Measurements from ENCODE around the gene THAP3. TPM values are rescaled to one million over a fixed set of nuclear protein-coding genes. Genes with fewer than 3 reads are reported as not detected.
A peak's percentile ranks its signal among the peaks of the same experiment; 100 is the strongest.

THAP3 gene
- total RNA-seq, 1 experiment from 2014 or later: 20.8 TPM

DNA sequence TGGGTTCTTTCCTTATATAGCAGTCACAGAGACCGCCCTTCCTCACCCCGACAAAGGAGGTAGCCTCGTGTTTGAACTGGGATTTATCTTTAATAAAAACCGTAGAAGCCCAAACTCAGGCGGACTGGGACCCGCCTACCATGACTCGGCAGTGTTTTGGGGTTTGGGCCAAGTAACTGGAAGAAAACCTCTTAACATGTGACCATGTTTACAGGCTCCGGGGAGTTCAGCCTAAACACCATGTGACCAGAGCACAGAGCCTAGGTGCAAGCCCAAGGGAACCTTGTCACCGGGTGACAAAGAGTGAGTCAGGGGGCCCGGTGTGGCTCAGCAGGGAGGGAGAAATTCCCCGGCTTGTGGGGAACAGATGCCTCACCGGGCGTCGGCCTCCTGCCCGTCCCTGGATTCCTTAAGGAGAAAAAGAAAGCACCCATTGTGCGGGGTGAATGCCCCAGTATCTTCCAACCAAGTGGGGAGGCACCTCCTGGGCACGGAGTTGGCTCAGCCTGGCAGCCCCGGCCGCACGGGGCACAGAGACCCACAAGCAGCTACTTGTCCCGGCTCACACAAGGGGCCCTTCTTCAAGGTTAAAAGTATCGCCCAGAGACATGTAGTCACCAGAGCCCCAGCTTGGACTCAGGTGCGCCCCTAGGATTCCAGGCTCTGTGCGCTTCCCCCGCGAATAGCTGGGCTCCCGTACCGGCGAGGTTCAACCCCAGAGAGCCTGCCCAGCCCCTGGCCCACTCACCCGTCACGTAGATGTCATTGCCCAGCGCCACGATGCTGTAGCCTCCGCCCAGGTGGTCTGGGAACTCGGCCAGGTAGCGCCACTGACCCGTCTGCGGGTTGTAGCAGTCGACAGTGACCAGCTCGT lies 23.4 kb upstream of the THAP3 start:
- in situ Hi-C loops (cut with HindIII; ENCODE audit: low pct_unique_long_range_greater_than_20kb, low sequenced_read_pairs): no loop called here
- DNase-seq (ENCODE audit: low read depth, low spot score): peak; percentile 72

DNA sequence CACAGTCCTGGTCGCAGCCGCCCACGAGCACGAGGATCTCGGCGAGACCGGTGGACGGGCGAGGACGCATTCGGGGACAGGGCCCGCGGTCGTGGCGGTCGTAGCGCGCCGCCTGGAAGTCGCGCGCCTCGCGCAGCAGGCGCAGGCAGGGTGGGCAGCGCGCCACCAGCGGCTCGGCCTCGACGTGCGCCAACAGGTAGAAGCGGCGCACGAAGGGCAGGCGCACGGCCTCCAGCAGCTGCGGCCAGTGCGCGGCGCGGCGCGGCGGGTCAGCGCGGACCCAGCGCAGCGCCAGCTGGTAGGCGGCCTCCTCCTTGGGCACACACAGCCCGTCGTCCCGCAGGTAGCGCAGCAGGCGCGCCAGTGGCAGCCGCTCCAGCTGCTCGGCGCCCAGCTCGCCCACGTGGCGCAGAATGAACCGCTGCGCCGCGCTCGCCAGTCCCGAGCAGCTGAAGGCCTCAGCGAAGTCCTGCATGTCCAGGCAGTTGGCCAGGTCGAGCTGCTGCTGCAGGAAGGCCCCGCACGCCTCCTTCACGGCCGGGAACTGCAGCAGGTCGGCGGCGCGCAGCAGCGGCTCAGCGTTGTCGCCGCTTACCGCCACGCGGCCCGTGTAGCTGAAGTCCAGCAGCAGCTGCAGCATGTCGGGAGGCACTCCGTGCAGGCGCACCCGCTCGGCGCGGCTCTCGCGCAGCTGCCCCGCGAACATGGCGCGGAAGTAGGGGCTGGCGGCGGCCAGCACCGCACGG lies 22.6 kb upstream of the THAP3 start:
- no peak for DNase-seq (ENCODE audit: low read depth, low spot score)
- in situ Hi-C loops (cut with HindIII; ENCODE audit: low pct_unique_long_range_greater_than_20kb, low sequenced_read_pairs): no loop called here

DNA sequence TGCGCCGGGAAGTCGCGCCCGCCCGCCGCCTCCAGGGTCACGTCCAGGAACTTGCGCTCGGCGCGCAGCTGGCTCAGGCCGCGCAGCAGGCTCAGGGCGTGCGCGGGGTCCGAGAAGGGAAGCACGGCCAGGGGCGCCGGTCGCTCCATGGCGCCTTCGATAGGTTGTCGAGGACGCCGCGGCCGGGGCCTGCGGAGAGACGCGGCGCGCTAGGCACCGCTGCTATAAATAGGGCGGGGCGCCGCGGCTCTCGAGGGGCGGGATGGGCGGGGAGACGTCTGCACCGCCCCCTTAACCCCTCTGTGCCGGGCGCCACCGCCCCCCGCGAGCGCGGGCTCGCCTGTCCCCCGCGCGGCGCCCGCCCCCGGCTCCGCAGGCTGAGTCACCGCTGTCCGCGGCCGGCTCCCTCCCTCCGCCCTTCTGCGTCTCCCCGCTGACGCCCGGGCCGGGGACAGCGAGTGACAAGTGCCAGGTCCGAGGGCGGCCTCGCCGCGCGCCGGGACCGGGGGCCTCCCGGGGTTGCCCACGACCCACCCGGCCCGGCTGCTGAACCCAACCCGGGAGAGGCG lies 21.9 kb upstream of the THAP3 start, which contains the start of gene KLHL21:
Gene KLHL21, minus strand, starts transcription at position 201 of the 569 bp plus-strand sequence. Its CDS starts 52 bp downstream, at position 149.
- in situ Hi-C loops (cut with HindIII; ENCODE audit: low pct_unique_long_range_greater_than_20kb, low sequenced_read_pairs): no loop called here
- DNase-seq (ENCODE audit: low read depth, low spot score): peak; percentile 86

DNA sequence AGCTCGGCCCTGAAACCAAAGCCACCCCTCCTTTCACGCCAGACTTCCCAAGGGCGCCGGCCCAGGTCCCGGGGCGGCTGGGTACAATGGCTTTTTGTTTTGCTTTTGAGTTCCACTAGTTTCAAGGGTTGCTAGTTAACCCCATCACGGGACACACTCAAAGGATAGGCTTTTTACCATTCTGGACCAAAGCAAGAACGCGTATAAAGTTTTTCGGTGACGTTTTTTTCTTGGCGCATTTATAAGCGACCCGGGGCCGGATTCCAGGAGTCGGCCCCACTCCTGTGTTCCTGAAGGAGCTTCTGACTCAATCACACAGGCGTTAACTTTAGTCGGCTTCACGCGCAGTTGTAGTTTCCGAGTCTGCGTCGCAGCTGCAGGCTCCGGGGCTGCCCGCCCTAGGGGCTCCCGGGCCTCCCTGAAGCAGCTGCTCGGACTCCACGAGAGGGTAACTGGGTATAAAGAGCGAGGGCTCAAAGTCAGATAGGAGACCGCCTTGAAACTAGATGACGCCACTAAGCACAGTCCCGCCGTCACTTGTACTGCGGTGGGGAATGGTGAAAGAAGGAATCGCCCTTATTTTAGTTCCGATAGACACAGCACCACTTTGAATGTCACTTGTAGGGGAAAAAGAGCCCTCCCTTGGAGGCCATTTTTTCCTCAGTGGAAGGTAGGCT lies 21.3 kb upstream of the THAP3 start:
- peak; percentile 98 for DNase-seq (ENCODE audit: low read depth, low spot score)
- in situ Hi-C loops (cut with HindIII; ENCODE audit: low pct_unique_long_range_greater_than_20kb, low sequenced_read_pairs): no loop called here

DNA sequence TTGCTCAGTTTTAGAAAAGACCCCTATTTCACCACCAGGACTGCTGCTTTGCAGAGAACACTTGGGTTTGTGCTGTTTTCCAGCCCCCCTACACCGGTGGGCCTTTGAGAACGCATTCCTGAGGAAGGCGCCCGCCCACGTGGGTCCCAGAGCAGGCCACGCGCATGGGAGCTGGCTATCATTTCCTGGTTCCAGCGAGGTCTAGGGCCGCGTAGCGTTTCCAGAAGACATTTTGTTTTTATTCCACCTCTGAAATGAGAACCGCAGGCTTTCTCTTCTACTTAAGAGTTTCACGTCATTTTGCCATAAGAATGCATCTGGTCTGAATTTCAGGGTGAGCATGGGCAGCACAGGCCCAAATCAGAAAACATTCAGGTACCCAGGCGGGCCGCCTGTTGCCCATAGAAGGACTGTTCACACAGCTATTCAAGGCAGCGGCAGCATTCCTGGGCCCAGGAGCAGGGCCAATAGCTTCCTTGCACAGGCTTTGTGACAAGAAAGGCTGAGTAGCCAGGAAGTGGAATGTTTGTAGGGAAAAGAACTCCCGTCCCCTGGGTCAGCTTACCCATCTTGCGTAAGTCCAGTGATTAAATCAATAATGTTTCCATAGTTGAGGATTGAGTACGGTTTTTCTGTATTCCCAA lies 20.6 kb upstream of the THAP3 start:
- in situ Hi-C loops (cut with HindIII; ENCODE audit: low pct_unique_long_range_greater_than_20kb, low sequenced_read_pairs): no loop called here
- DNase-seq (ENCODE audit: low read depth, low spot score): peak; percentile 65

DNA sequence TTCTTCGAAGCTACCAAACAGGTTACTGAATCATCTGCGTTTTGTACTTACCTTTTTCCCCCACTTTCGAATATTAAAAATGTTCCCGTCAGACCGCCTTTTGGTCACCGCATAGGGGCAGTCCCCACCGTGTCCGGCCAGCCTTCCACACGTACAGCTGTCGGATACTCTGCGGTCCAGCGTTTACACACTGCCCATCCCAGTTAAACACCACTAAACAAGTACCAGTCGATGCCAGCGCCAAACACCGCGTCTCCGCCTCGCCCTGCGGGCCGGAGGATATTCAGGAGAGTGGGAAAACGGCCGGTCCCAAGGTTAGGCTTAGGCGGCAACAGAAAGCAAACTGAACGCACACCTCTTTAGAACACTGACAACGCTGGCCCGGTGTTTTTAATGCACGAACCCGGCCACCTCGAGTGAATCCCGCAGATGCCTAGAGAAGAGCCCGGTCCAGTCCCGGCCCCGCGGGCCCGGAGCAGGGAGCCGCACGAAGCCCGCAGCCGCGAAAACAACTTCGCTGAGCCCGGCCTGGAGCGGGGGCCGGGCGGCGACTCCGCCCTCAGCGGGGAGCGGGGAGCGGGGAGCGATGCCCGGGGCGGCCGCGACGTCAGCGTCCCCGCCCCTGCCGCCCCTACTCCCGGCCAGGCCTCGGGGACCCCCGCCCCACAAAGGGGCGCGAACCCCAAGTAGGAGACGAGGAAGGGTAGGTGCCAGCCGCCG lies 11.9 kb upstream of the THAP3 start:
- peak; percentile 35 for DNase-seq (ENCODE audit: low read depth, low spot score)
- in situ Hi-C loops (cut with HindIII; ENCODE audit: low pct_unique_long_range_greater_than_20kb, low sequenced_read_pairs): no loop called here

DNA sequence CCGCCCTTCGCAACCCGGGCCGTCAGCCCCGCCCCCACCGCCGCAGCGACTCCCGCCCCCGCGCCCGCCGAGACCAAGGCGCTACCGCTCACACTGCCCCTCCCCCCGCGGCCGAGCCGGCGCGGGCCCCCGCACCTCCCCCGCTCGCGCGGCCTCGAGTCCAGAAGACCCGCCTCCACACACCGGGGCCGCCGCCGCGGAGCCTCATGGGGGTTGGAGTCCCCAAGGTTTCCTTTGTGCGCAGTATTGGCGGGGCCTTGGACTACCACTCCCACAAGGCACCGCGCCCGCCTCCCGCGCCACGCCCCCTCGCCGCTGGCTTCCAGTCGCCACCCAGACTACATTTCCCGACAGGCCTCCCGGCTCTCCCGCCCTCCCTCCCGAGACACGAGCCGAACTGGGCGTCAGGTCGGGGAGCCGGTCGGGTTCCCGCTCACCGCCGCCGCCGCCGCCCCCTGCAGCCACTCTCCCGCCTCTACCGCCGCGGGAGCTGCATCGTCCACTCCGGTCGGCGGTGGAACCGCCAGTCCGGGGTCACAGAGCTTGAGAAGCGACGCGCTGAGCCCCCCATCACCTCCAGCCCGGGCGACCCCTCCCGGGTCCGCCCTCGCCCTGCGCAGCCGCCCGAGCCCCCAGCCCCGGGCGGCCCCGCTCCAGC lies 11.2 kb upstream of the THAP3 start, which contains the start of gene PHF13:
Gene PHF13, plus strand, starts transcription at position 371 of the 658 bp plus-strand sequence. CDS start 336 bp downstream, outside the sequence.
- in situ Hi-C loops (cut with HindIII; ENCODE audit: low pct_unique_long_range_greater_than_20kb, low sequenced_read_pairs): no loop called here
- peak; percentile 97 for DNase-seq (ENCODE audit: low read depth, low spot score)

DNA sequence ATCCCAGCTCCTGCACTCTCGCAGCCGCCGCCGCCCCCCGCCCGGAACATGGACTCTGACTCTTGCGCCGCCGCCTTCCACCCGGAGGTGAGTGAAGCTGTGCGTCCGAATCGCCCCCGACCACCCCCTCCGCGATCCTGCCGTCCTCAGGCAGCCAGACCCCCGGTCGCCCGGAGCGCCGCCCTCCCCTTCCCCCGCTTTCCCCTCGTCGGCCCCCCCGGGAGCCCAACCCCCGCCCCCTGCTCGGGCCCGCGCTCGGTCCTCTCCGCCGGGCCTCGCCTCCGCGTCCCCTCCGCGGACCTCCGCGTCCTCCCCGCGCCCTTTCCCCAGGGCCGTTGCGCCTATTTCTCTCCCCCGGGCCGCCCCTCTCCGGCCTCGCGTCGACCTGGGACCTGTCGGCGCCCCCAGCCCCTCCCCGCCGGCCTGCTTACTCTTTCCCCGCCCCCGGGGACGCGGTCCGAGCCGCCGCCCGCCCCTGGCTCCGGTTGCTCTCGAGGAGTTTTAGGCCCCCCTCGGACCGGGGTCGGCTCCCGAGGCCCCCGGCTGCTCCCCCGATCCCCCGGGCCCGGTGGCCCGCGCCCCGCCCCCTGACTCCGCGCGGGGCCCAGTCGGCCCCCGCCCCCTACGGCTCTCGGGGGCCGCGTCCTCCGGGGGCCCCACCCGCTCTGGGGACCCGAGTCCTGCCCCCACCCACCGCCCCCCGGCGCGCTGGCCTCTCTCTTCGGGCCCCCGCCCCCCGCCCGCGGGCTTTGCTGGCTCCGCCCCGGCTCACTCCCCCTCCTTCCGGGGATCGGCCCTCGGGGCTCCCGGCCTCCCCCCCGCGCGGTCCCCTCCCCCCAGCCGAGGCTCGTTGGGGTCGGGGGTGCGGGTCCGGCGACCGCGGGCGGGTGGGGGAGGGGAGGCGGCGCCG lies 10.4 kb upstream of the THAP3 start:
- in situ Hi-C loops (cut with HindIII; ENCODE audit: low pct_unique_long_range_greater_than_20kb, low sequenced_read_pairs): no loop called here
- DNase-seq (ENCODE audit: low read depth, low spot score): no peak

DNA sequence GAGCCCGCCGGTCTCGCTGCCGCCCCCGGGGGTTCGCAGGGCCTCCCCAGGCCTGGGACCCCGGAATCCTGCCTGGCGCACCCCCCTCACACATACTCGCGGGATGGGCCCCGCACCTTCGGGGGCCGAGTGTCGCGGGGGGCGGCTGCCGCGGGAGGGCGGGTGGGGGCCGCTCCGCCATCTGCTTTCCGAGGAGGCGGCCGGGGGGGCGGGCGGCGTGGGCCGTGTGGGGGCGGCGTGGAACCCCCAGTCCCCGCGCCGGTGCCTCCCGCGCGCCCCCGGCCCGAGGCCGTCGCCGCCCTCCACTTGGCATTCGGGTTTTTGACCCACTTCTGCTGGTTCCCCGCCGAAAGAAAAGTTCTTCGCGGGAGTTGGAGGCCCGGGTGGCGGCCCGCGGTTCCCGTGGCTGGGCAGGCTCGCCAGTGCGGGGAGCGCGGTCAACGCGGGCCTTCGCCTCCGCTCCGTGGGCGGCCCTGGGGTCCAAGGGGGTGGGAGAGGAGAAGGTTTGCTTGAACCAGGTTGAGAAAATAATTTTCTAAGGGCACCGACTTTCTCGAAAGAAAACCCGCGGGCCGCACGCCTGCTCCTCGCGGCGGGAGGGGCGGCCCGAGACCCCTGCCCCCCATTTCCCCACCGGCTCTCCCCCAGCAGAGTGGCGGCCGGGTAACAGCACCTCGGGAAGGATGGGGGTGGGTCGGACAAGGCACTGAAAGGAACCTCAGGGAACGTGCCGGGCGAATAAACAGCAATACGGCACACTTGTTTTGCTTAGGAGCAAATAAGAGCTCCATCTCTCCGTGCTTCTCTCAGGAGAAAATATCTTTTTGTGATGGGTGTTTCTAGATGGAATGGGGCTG lies 9.5 kb upstream of the THAP3 start:
- in situ Hi-C loops (cut with HindIII; ENCODE audit: low pct_unique_long_range_greater_than_20kb, low sequenced_read_pairs): no loop called here
- DNase-seq (ENCODE audit: low read depth, low spot score): no peak

DNA sequence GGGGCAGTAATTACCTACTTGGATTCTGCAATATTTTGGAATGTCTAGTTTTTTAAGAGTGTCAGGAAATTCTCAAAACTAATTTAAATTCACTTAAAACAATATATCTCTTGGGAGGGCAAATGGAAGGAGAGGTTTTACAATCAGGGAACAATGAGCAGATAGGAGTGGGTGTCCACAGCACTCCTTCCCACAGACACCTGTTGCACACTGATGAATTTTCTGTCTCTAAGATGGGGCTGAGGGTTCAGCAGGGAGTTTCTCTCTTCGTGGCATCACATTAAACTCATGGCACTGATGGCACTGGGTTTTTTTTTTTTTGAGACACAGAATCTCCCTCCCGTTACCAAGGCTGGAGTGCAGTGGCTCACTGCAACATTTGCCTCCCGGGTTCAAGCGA lies 5.6 kb upstream of the THAP3 start:
- in situ Hi-C loops (cut with HindIII; ENCODE audit: low pct_unique_long_range_greater_than_20kb, low sequenced_read_pairs): no loop called here

DNA sequence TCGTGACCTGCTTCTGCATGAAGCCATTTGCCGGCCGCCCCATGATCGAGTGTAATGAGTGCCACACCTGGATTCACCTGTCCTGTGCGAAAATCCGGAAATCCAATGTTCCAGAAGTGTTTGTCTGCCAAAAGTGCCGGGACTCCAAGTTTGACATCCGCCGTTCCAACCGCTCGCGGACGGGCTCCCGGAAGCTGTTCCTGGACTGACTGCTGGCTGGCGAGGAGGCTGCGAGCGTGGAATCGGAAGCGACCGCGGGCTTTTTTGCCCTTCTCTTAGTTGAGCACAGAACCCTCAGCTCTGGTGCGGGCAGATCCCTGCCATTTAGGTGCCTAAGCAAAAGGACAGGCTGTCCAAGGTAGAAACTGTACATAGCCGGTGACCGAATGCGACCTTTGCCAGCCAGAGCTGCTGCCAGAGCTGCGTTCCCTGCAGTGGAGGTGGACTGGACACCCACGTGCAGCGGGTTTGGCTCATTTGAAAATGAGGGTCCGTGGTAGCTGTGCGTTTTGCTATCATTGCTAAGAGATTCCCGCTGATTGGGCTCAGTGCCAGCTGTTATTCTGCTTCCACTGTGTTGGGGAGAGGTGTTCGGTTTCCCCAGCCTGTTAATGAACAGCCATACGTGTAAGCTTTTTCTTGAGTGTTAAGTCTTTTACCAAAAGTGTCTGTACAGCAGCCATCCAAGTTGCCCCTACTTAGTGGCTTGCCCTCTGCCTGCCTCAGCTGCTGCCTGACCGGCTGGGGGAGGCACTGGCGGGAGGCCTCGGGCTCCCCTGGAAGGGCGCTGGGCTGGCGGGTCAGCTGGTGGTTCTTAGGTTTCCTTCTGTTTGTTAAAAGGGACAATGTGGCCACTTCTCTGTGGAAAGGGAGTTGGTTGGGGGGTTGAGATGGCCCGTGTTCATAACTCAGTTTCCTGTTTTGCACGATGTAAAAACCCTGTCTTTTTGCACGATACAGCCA lies 3.0 kb upstream of the THAP3 start:
- no peak for DNase-seq (ENCODE audit: low read depth, low spot score)
- in situ Hi-C loops (cut with HindIII; ENCODE audit: low pct_unique_long_range_greater_than_20kb, low sequenced_read_pairs): no loop called here

More for the DNA sequence above, 5.6 kb upstream of the THAP3 start:
- no peak for DNase-seq (ENCODE audit: low read depth, low spot score)

DNA sequence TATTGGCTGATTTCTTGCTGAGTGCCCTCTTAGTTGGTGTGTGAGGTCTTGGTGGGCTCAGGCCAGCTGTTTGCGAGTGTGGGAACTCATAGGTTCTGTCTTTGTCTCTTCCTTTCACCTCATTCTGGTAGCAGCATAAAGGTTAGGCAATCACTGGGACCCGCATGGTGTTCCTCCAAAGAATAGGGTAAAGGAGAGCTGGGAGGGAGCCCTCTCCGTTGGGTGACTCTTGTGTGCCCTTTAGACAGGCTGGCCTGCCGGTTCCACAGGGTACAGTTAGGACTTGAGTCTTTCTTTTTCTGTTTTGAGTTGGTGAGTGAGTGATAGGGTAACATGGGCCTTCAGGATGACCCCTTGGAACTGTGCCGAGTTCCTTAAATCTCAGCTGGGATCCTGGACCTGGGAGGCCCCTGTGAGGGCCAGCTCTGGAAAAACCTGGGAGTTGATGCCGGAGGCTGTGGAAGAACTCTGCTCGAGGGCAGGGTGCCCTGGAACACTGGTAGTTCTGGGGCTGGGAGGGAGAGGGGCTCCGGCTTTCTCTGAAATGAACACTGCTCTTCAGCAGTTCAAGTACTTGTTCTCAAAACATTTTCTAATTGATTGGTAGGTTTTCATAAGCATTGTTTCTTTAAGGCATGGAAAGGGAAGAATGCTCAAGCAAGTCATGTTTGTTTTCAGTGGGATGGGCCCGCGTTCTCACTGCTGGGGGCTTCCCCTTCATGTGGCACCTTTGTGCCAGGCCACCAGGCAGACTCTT lies 2.1 kb upstream of the THAP3 start:
- no peak for DNase-seq (ENCODE audit: low read depth, low spot score)
- in situ Hi-C loops (cut with HindIII; ENCODE audit: low pct_unique_long_range_greater_than_20kb, low sequenced_read_pairs): no loop called here
